ENCODE results near the gene TIRAP.

TIRAP gene

DNA sequence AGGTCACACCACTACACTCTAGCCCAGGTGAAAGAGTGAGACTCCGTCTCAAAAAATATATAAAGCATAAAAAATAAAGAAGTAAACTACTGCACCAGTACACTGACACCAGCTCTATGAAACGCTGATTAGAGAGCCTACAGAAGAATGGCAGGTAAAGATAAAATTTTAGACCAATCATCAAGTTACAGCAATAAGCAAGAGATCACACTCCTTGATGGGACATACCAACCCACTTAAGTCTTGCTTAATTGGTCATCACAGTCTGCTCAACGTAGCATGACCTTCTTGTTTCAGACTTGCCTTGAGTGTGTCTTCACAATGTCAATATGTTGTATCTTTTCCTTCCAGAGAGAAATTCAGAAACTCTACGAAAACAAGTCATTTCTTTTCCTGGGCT is 26.7 kb upstream of the TIRAP start:
- Histone ChIP-seq H3K4me1 (no peaks in the 10 kb centered on the region), H3K27ac (no peak overlapping the region), H3K36me3 (peaks cover 5 to 44% (median 9%) of the 10 kb centered on the region in 3 donors), H3K27me3 (no peaks in the 10 kb centered on the region), H3K9me3 (no peaks in the 10 kb centered on the region), H3K4me3 (no peak overlapping the region)
- TF ChIP-seq, protein P1, sequence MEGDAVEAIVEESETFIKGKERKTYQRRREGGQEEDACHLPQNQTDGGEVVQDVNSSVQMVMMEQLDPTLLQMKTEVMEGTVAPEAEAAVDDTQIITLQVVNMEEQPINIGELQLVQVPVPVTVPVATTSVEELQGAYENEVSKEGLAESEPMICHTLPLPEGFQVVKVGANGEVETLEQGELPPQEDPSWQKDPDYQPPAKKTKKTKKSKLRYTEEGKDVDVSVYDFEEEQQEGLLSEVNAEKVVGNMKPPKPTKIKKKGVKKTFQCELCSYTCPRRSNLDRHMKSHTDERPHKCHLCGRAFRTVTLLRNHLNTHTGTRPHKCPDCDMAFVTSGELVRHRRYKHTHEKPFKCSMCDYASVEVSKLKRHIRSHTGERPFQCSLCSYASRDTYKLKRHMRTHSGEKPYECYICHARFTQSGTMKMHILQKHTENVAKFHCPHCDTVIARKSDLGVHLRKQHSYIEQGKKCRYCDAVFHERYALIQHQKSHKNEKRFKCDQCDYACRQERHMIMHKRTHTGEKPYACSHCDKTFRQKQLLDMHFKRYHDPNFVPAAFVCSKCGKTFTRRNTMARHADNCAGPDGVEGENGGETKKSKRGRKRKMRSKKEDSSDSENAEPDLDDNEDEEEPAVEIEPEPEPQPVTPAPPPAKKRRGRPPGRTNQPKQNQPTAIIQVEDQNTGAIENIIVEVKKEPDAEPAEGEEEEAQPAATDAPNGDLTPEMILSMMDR (IDR thresholded peaks at IDR 0.05): no peak
- no peak for DNase-seq
- intact Hi-C loops (cut with DNase I; ENCODE audit: low total_unique reads): no loop called here

DNA sequence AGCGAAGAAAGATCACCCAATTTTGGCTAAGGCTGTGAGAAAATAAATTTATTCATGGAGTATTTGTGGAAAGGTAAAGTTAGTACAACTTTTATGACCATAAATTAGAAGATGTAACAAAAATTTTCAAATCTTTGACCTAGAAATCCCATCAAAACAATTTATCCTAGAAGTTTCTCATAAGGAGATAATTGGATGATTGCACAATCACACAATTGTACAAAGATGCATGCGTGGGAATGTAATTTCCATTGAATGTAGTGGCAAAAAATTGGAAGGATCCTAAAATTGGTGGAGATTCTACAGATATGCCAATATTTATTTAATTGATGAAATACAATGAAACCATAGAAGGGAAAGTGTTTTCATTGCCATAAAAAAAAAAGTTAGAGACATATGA is 25.7 kb upstream of the TIRAP start:
- TF ChIP-seq, protein P1 (IDR thresholded peaks at IDR 0.05): no peak
- H3K9me3 ChIP-seq: no peaks in the 10 kb centered on the region
- intact Hi-C loops (cut with DNase I; ENCODE audit: low total_unique reads): no loop called here
- H3K27me3 ChIP-seq: no peaks in the 10 kb centered on the region
- peaks cover 4 to 53% (median 6%) of the 10 kb centered on the region in 3 donors for H3K36me3 ChIP-seq
- no peak overlapping the region for H3K4me3 ChIP-seq
- no peak for DNase-seq
- no peak overlapping the region for H3K27ac ChIP-seq
- no peaks in the 10 kb centered on the region for H3K4me1 ChIP-seq

DNA sequence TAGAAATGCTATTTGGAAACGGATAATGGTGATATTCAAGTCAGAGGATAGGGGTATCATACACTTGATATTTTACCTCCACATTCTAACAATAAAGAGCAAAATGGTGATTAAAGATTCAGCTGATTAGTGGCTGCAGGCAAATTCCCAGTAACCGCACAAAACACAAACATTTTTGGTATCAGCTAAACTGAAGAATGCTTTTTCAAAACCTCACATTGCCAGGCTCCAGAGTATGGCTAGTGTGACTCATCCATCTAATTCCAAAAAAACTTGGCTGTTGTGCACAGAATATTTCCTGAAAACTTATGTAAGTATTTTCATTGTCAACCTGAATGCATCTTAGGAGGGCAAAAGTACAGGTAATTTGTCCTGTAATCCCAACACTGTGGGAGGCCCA is 25.1 kb upstream of the TIRAP start:
- Histone ChIP-seq H3K27ac (no peak overlapping the region), H3K4me3 (no peak overlapping the region), H3K4me1 (no peaks in the 10 kb centered on the region), H3K9me3 (no peaks in the 10 kb centered on the region), H3K27me3 (no peaks in the 10 kb centered on the region), H3K36me3 (peaks cover 8 to 55% (median 10%) of the 10 kb centered on the region in 3 donors)
- TF ChIP-seq, protein P1 (IDR thresholded peaks at IDR 0.05): no peak
- DNase-seq: no peak
- intact Hi-C loops (cut with DNase I; ENCODE audit: low total_unique reads): no loop called here

DNA sequence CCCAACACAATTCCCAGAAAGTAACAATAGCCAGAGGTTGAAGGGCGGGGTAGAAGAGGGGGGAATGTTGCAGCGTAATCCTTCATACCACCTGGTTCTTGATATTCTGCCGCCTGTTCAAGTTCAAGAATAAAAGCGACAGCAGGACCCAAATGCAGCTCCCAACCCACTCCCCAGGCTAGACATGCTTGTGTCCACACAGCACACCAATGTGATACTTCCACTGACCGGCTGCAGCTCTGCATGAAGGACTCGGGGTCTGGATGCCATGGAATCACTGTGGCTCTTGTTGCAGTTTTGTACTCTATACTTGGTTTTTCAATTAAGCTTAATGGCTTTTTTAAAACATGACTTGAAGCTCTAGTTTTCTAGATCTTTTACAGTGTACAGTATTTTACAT is 20.7 kb upstream of the TIRAP start:
- H3K4me3 ChIP-seq: no peak overlapping the region
- intact Hi-C loops (cut with DNase I; ENCODE audit: low total_unique reads): no loop called here
- no peaks in the 10 kb centered on the region for H3K9me3 ChIP-seq
- DNase-seq: no peak
- H3K27ac ChIP-seq: no peak overlapping the region
- peaks cover 46 to 72% (median 48%) of the 10 kb centered on the region in 3 donors for H3K36me3 ChIP-seq
- peaks cover 0 to 3% (median 0%) of the 10 kb centered on the region in 4 donors for H3K4me1 ChIP-seq
- no peaks in the 10 kb centered on the region for H3K27me3 ChIP-seq
- TF ChIP-seq, protein P1 (IDR thresholded peaks at IDR 0.05): no peak

DNA sequence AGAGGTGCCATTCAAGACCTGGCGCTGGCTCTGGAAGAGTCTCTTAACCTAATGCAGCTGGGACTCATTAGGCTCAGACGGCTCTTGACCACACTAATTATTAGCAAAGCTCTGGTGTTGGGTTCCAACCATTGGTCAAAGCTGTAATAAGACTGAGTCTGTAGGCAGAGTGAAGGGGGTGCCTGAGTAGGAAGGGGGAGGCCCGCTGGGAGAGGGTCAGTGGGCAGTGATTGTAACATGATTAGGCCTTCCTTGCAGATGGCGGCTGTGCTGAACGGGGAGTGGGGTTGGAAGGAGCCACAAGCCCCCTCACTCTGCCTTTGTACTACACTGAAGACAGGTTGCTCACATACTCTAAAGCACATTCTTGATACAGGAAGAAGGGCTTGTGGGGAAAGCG is 19.4 kb upstream of the TIRAP start:
- Histone ChIP-seq H3K27me3 (no peaks in the 10 kb centered on the region), H3K4me3 (no peak overlapping the region), H3K27ac (no peak overlapping the region), H3K9me3 (no peaks in the 10 kb centered on the region), H3K4me1 (peaks cover 0 to 12% (median 7%) of the 10 kb centered on the region in 4 donors), H3K36me3 (peaks cover 46 to 66% (median 48%) of the 10 kb centered on the region in 3 donors)
- TF ChIP-seq, protein P1 (IDR thresholded peaks at IDR 0.05): no peak
- intact Hi-C loops (cut with DNase I; ENCODE audit: low total_unique reads): no loop called here
- no peak for DNase-seq

DNA sequence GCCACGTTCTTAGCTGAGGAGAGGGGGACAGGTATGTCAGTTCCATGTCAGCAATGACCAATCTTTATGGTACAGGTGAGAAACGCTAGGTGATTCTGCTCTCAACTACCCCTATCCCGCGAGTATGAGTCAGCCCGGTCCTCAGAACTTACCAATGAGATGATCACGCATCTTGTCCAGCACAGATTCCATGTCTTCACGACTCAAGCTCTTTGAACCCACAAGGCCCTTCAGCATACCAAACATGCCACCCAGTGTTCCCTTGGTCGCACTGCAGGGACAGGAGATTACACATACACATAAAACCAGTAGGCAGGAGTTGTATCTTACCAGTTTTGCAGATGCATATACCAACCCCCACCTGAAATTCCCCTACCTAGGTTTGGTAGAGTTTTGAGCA is 17.1 kb upstream of the TIRAP start:
- Histone ChIP-seq H3K9me3 (no peaks in the 10 kb centered on the region), H3K4me3 (no peak overlapping the region), H3K4me1 (peaks cover 0 to 17% (median 13%) of the 10 kb centered on the region in 4 donors), H3K27me3 (no peaks in the 10 kb centered on the region), H3K36me3 (peaks cover 46 to 63% (median 48%) of the 10 kb centered on the region in 3 donors), H3K27ac (no peak overlapping the region)
- DNase-seq: no peak
- intact Hi-C loops (cut with DNase I; ENCODE audit: low total_unique reads): no loop called here
- TF ChIP-seq, protein P1 (IDR thresholded peaks at IDR 0.05): no peak

Data from tibial artery (tissue), 4 donors.